Activated CD4-positive, alpha-beta memory T cell treated with anti-CD3 and anti-CD28 coated beads, Interleukin-2, amount 10 ng/mL, durations not matched to agents 7 days and 5 days (primary cell): Measurements from ENCODE around the gene RUFY4. TPM values are rescaled to one million over a fixed set of nuclear protein-coding genes. Genes with fewer than 3 reads are reported as not detected.
"Not testable (repeated sequence)": the region's sequence is repeated elsewhere in the genome, so short reads cannot be mapped to it uniquely, and the experiment has no call there.

Source experiments
- CTCF ChIA-PET: fragments of 350-600 bp; sonication (Branson Sonifier 250); formaldehyde crosslinking; loops from one replicate; lab custom pipeline; 2021; ENCODE audit warnings: antibody characterized with exemption, inconsistent platforms; lab: Charles Lee
- POLR2A ChIA-PET: fragments of 350-600 bp; sonication (Branson Sonifier 250); formaldehyde crosslinking; loops from one replicate; lab custom pipeline; 2021; ENCODE audit warnings: antibody characterized with exemption; lab: Charles Lee
- DNase-seq: peaks from one replicate; pipeline ENCODE4 v3.0.0-alpha.2; 2020
- H3K27ac Mint-ChIP-seq: one replicate; pipeline ENCODE4 v1.8.0; 2021; ENCODE audit warnings: mild to moderate bottlenecking, mixed read lengths
- H3K27me3 Mint-ChIP-seq: one replicate; pipeline ENCODE4 v1.8.0; 2021; ENCODE audit warnings: mixed read lengths
- H3K36me3 Mint-ChIP-seq: one replicate; pipeline ENCODE4 v1.8.0; 2021; ENCODE audit warnings: low read depth, mixed read lengths
- H3K4me1 Mint-ChIP-seq: one replicate; pipeline ENCODE4 v1.8.0; 2021; ENCODE audit warnings: mixed read lengths
- H3K4me3 Mint-ChIP-seq: one replicate; pipeline ENCODE4 v1.8.0; 2021; ENCODE audit warnings: mild to moderate bottlenecking, mixed read lengths
- H3K9me3 Mint-ChIP-seq: one replicate; pipeline ENCODE4 v1.8.0; 2021; ENCODE audit warnings: mixed read lengths
- total RNA-seq, 2 experiments: library from RNA; stranded (reverse); gene quantifications; one replicate each; pipeline ENCODE4 v1.2.3, GENCODE V29; 2021

The RUFY4 gene, protein sequence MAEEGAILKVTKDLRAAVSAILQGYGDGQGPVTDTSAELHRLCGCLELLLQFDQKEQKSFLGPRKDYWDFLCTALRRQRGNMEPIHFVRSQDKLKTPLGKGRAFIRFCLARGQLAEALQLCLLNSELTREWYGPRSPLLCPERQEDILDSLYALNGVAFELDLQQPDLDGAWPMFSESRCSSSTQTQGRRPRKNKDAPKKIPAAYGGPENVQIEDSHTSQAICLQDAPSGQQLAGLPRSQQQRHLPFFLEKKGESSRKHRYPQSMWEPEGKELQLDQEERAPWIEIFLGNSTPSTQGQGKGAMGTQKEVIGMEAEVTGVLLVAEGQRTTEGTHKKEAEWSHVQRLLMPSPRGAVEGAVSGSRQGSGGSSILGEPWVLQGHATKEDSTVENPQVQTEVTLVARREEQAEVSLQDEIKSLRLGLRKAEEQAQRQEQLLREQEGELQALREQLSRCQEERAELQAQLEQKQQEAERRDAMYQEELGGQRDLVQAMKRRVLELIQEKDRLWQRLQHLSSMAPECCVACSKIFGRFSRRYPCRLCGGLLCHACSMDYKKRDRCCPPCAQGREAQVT
- total RNA-seq = 1 to 10 TPM; 2.1 to 3.2 TPM

DNA sequence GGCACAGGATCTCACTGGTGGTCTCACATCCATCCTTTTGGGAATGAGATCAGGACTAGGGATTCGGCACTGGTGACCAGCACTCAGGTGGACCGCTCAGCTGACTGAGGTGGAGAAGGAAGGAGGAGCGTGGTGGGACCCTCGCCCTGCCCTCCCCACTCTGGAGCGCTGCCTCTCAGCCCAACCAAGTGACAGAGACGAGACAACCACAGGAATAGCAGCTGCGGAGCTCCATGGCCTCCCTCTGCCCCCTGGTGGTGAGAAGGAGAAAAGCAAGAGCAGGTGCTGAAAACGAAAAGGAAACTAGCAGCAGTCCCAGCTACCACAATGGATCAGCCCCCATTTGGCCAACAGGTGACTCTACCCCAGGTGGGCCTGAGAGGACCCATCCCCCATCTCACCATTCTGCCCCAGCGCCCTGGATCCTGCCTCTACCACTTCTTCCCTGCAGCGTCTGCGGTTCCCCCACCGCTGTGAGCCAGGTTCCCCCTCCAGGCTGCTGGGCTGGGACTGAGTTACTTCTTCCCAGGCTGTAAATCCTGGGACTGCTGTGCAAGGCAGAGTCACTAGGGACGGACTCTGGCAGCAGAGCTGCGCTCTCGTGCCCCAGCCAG is at the start of gene RUFY4:
Gene RUFY4 (plus strand): TSS at position 533 of the 614 bp plus-strand sequence. CDS start 1,353 bp downstream, outside the sequence.
- H3K4me3 Mint-ChIP-seq = peak within 1 kb of the TSS; percentile 68
- ChIA-PET POLR2A (interaction anchor here (1.2 kb wide), 1 partner anchor 99 kb away, joined by 5 read pairs; no protein-coding TSS in a partner anchor), CTCF (interaction anchor here (0.6 to 1.6 kb wide), 15 partner anchors 10 to 283 kb away, joined by 3 to 9 read pairs (median 4); no protein-coding TSS in a partner anchor)
- peak; percentile 73 for DNase-seq
- H3K27ac Mint-ChIP-seq = peak within 1 kb of the TSS; percentile 35
- H3K4me1 Mint-ChIP-seq = peaks cover 18% of the 10 kb centered on the region
- H3K9me3 Mint-ChIP-seq, H3K36me3 Mint-ChIP-seq, H3K27me3 Mint-ChIP-seq: not testable (repeated sequence)

DNA sequence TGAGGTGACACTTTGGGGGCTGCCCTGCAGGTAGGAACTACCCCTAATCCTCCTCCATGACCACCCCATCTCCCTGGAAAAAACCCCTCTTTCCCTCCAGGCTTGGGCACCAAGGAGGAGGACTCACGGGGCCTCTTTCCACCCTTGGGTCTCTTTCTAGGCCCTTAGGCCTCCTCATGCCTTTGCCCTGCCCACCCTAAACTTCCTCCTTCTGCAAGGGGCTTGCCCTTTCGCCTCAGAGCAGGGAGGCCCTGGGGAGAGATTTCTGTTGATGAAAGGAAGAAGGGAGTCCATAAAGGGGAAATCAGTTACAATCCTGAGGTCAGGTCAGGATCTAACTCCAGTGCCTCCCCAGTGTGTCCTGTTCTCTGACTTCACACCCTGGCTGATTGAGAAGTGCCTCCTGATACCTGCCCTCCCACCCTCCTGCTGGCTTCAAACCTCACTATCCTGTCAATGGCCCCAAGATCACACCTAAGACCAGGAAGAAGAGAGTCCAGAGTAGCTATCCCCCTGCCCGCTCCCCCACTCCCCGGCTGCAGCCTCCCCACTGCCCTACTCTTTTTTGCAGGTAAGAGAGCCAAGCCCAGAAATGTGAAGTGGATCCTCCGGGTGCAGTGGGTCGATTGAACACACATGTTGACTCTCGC is 49.5 kb upstream of the RUFY4 start:
- Mint-ChIP-seq H3K9me3 (no peaks in the 10 kb centered on the region), H3K27ac (no peak overlapping the region), H3K4me1 (no peaks in the 10 kb centered on the region), H3K4me3 (no peak overlapping the region), H3K27me3 (peaks cover 2% of the 10 kb centered on the region), H3K36me3 (no peaks in the 10 kb centered on the region)
- CTCF ChIA-PET = interaction anchor here (2.2 kb wide), 1 partner anchor 13 kb away, joined by 4 read pairs; no protein-coding TSS in a partner anchor
- DNase-seq = no peak
- POLR2A ChIA-PET = no interaction called here

DNA sequence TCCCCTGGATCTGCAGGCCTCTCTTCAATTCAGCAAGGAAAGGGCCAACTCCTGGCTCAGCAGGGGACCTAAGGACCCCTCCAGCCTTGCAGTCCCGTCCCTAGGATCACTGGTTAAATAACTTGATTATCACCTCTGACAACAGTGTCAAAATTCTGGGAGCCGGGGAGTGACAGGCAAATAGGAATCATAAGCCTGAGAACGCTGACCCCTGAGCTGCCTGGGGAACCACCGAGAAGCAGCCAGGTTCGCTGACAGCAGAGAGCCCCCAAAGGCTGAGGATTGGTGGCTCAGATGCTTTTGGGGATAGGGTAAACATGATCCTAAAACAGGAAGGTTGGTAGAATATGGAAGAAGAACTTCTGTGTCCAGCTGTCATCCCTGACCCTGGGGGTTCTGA is 48.8 kb upstream of the RUFY4 start:
- POLR2A ChIA-PET = no interaction called here
- no peaks in the 10 kb centered on the region for H3K36me3 Mint-ChIP-seq
- CTCF ChIA-PET = no interaction called here
- H3K4me1 Mint-ChIP-seq = no peaks in the 10 kb centered on the region
- H3K4me3 Mint-ChIP-seq = no peak overlapping the region
- no peaks in the 10 kb centered on the region for H3K27me3 Mint-ChIP-seq
- H3K27ac Mint-ChIP-seq = no peak overlapping the region
- H3K9me3 Mint-ChIP-seq = no peaks in the 10 kb centered on the region
- no peak for DNase-seq

DNA sequence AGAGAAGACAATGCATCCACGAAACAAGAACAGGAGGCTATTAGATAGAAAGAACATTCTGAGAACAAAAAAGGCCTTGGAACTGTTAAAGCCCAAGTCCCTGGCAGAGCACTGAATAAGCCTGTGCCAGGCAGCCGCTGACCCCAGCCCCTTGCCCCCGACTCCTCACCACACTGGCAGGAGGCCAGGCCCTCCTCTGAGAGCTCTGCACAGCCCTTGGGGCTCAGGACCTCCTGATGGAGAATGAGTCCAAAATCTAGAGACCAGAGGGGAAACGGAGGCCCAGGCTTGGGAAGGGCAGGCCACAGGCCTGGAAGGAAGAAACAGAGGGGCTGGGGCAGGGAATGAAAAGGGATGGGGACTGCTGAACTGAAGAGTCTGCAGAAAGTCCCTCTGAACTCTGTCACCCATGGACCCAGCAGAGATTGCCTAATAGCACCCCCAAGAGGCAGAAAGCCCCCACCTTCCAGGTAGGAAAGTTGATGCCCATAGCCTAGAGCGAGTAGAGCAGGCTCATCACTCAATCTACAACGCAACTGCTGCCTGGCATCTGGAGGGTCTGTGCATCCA is 48.0 kb upstream of the RUFY4 start:
- ChIA-PET POLR2A (no interaction called here), CTCF (no interaction called here)
- DNase-seq = no peak
- H3K27ac Mint-ChIP-seq = no peak overlapping the region
- no peaks in the 10 kb centered on the region for H3K27me3 Mint-ChIP-seq
- H3K36me3 Mint-ChIP-seq = no peaks in the 10 kb centered on the region
- H3K4me3 Mint-ChIP-seq = no peak overlapping the region
- no peaks in the 10 kb centered on the region for H3K4me1 Mint-ChIP-seq
- H3K9me3 Mint-ChIP-seq = no peaks in the 10 kb centered on the region

DNA sequence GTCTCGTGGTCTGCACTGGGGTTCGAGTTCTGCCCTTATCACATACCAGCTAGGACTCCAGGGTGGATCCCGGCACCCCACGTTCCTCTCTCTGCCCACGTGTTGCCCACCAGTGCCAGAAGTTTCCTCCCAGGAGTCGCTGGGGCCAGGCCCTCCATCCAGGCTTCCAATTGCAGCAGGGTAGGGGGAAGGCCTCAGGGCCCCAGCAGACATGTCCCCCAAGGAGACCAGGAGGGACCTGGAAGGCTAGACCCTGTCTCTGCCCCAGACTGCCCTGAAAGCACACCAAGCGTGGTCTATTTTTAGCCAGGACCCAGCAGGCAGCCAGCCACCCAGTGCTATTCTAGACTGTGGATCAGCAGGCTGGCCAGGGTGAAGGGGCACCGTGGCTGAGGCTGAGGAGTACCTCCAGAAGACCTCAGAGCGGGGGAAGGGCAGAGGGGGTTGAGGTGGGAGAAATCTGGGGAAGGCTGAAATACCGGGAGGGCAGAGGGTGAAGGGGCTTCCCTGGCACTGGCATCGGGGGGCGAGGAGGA is 47.4 kb upstream of the RUFY4 start:
- no peaks in the 10 kb centered on the region for H3K36me3 Mint-ChIP-seq
- no peak for DNase-seq
- no peaks in the 10 kb centered on the region for H3K9me3 Mint-ChIP-seq
- ChIA-PET CTCF (no interaction called here), POLR2A (no interaction called here)
- H3K27ac Mint-ChIP-seq = no peak overlapping the region
- H3K4me1 Mint-ChIP-seq = no peaks in the 10 kb centered on the region
- H3K27me3 Mint-ChIP-seq = no peaks in the 10 kb centered on the region
- H3K4me3 Mint-ChIP-seq = no peak overlapping the region

DNA sequence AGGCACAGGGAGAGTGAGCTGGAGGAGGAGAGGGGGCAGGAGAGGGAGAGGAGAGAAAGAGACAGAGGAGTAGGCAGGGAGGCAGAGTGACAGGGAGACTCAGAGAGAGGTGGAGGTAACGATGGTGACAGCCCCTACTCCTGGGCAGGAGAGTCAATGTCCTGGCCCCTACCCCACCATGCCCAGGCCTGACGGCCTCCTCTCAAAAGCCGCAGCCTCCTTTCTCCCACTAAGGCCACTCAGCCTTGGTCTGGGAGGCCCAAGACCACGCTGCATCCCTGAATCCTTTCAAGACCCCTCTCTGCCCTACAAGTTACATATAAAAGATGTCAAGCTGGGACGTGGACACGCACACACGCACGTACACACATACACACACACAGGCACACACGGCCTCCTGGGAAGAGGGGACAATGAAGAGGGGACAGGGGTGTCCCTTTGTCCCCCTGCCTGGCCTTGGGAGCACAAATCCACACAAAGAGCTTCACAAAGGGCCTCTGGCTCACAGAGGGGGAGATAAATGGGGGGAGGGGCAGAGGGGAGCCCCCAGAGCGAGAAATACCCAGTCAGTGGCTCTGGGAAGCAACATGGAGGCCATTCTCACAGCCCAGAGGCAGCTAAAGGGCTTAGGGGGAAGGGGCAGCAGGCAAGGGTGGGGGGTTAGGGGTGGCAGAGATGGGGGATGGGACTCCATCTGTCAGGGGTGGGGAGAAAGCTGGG is 46.8 kb upstream of the RUFY4 start:
- no peaks in the 10 kb centered on the region for H3K36me3 Mint-ChIP-seq
- no peaks in the 10 kb centered on the region for H3K4me1 Mint-ChIP-seq
- H3K27ac Mint-ChIP-seq = no peak overlapping the region
- no peaks in the 10 kb centered on the region for H3K9me3 Mint-ChIP-seq
- POLR2A ChIA-PET = no interaction called here
- CTCF ChIA-PET = no interaction called here
- DNase-seq = no peak
- no peak overlapping the region for H3K4me3 Mint-ChIP-seq
- no peaks in the 10 kb centered on the region for H3K27me3 Mint-ChIP-seq

DNA sequence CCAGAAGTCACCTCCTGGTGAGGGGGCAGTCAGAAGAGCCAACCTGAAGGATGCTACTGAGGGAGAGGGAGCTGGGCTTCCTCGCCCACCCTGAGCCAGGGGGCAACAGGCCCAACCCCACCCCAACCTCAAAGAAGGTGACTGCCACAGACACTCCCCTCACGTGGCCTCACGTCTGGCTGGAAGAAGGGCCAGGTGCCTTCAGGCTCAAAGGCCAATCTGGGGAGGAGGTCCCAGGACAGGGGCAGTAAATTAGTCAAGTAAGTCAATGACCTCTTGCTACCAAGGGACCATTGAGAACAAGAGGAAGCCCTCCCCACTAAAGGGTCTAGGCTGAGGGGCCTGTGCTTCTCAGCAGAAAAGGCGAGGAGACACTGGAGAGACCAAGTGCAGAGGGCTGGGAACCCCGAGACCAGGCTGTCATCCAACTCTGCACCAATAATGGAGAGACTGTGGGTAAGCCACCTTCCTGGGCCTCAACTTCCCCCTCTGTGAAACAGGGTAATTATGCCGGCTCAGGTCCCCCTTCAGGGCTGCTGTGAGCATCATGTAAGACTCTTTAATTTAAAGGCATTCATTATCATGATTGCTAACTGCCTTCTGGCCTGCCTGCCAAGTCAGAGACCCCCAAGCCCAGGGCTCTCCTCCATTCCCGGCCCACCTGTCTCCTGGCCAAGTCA is 46.1 kb upstream of the RUFY4 start:
- Mint-ChIP-seq H3K9me3 (no peaks in the 10 kb centered on the region), H3K4me3 (no peak overlapping the region), H3K27me3 (no peaks in the 10 kb centered on the region), H3K4me1 (no peaks in the 10 kb centered on the region), H3K27ac (no peak overlapping the region), H3K36me3 (no peaks in the 10 kb centered on the region)
- no peak for DNase-seq
- CTCF ChIA-PET = no interaction called here
- POLR2A ChIA-PET = no interaction called here

DNA sequence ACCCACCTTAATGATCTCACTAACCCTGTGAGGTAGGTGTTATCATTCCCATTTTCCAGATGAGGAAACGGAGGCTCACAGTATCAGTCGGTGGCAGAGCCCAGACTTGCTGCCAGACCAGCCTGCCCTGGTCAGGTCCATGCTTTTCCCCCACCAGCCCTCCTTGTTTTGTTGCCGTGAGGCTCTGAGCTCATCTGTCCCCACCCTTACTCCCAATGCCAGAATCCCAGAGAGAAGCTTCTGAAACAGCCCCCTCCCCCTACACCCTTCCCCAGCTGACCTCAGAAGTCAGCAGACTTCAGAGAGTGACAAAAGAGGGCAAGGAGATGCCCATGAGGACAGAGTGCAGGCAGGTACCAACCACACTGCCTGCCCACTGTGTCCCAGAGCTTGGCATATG is 45.4 kb upstream of the RUFY4 start:
- Mint-ChIP-seq H3K9me3 (no peaks in the 10 kb centered on the region), H3K27me3 (no peaks in the 10 kb centered on the region), H3K4me1 (no peaks in the 10 kb centered on the region), H3K36me3 (no peaks in the 10 kb centered on the region), H3K27ac (no peak overlapping the region), H3K4me3 (no peak overlapping the region)
- CTCF ChIA-PET = no interaction called here
- DNase-seq = no peak
- POLR2A ChIA-PET = no interaction called here

DNA sequence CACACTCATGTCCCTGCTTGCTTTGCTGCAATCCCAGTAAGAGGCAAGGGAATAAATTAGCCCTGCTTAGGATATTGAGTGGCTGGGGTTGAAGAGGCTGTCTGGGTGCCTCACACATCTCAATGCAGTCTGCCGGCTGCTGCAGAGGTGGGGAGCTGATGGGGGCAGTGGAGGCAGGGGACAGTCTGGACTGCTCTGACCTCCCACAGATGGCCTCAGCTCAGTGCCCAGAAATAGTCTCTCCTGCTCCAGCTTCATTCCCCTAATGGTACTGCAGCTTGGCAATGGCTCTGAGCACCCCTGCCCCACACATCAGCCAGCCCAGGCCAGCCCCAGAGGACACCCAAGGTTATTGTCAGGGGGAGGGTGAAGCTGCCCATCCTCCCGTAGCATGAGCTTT is 44.7 kb upstream of the RUFY4 start:
- ChIA-PET POLR2A (no interaction called here), CTCF (no interaction called here)
- Mint-ChIP-seq H3K27me3 (no peaks in the 10 kb centered on the region), H3K36me3 (no peaks in the 10 kb centered on the region), H3K4me1 (no peaks in the 10 kb centered on the region), H3K27ac (no peak overlapping the region), H3K4me3 (no peak overlapping the region), H3K9me3 (no peaks in the 10 kb centered on the region)
- no peak for DNase-seq

DNA sequence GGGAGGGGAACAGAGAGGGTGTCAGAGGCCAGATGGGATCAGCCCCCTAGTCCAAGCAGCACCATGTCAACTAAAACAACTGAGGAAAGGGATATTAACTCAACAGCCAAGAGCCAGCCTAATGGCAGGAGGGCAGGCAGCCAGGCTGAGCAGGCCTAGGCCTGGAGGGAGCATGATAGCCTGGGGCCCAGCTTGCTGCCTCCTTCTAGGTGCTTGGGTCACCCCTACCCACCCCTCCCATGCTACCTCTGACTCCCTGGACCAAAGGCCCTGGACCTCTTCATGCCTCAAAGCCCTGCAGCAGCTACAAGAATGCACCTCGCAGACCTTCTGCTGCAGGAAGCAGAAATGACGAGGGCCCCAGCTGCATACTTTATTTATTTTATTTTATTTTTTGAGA is 44.2 kb upstream of the RUFY4 start:
- H3K36me3 Mint-ChIP-seq = no peaks in the 10 kb centered on the region
- no peak for DNase-seq
- H3K27ac Mint-ChIP-seq = no peak overlapping the region
- H3K9me3 Mint-ChIP-seq = no peaks in the 10 kb centered on the region
- H3K4me3 Mint-ChIP-seq = no peak overlapping the region
- ChIA-PET POLR2A (no interaction called here), CTCF (no interaction called here)
- H3K27me3 Mint-ChIP-seq = no peaks in the 10 kb centered on the region
- no peaks in the 10 kb centered on the region for H3K4me1 Mint-ChIP-seq

DNA sequence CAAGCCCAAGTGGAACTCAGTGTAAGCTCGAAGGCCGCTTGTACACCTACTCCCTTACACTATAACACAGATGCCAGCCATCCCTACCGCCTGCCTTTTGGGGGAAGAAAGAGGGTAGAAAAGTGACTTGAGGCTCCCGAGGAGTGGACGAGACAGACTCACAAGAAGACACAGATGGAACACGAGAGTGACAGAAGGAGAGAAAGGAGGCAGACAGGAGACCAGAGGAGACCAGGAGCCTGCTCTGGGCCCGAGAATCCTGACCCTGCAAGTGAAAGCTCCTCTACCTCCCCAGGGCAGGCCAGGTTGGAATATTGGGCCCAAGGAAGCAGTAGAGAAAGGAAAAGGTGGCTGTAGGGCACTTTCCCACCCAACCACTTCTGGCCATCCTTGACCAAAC is 42.8 kb upstream of the RUFY4 start:
- Mint-ChIP-seq H3K27ac (no peak overlapping the region), H3K36me3 (no peaks in the 10 kb centered on the region), H3K9me3 (no peaks in the 10 kb centered on the region), H3K4me3 (no peak overlapping the region), H3K4me1 (no peaks in the 10 kb centered on the region), H3K27me3 (no peaks in the 10 kb centered on the region)
- DNase-seq = peak; percentile 9
- ChIA-PET POLR2A (no interaction called here), CTCF (no interaction called here)
